Transverse colon (tissue), 4 donors: Measurements from ENCODE around the gene PPP4R4. TPM values are rescaled to one million over a fixed set of nuclear protein-coding genes. Genes with fewer than 3 reads are reported as not detected.

Source experiments
- DNase-seq: peaks from one replicate; pipeline ENCODE4 v3.0.0-alpha.2; 2019
- H3K27ac ChIP-seq, 4 donors: fragments of 200-600 bp; sonication (generic); 2 replicates each; pipeline ENCODE4 v1.5.1; 2016 to 2018; ENCODE audit warnings: inconsistent platforms in 4 of 4
- H3K27me3 ChIP-seq: fragments of 200-600 bp; sonication (generic); 2 replicates; pipeline ENCODE4 v1.5.1; 2017; ENCODE audit warnings: inconsistent platforms
- H3K36me3 ChIP-seq, 4 donors: fragments of 200-600 bp; sonication (generic); 2 replicates each; pipeline ENCODE4 v1.5.1; 2017 to 2019; ENCODE audit warnings: inconsistent platforms in 4 of 4
- H3K4me1 ChIP-seq, 4 donors: fragments of 200-600 bp; sonication (generic); 2 replicates each; pipeline ENCODE4 v1.5.1; 2017 to 2020; ENCODE audit warnings: inconsistent platforms in 4 of 4
- H3K4me3 ChIP-seq, 4 donors: fragments of 200-600 bp; sonication (generic); 1 replicate in 1 of 4; 2 replicates in 3 of 4; pipeline versions ENCODE4 v1.5.1 to v1.6.1; 2017 to 2019; ENCODE audit warnings: inconsistent platforms in 4 of 4
- H3K9me3 ChIP-seq, 2 donors: fragments of 200-600 bp; sonication (generic); 2 replicates each; pipeline ENCODE4 v1.5.1; 2017 to 2019; ENCODE audit warnings: inconsistent platforms in 2 of 2
- CTCF ChIP-seq, 5 experiments: fragments of 200-600 bp in 3 of 5; fragments of 450-650 bp in 2 of 5; sonication (generic) in 3 of 5; IDR thresholded peaks; 1 replicate in 2 of 5; 2 replicates in 3 of 5; pipeline ENCODE4 v1.5.1; 2016 to 2017; ENCODE audit warnings: antibody characterized with exemption in 5 of 5, inconsistent platforms in 3 of 5, mild to moderate bottlenecking in 2 of 5, moderate library complexity in 1 of 5
- EP300 ChIP-seq: sonication (generic); formaldehyde crosslinking; IDR thresholded peaks from one replicate; pipeline ENCODE4 v1.6.1; 2017; ENCODE audit warnings: antibody characterized with exemption, low read depth
- POLR2A ChIP-seq: fragments of 450-650 bp; IDR thresholded peaks from one replicate; pipeline ENCODE4 v1.6.1; 2016; ENCODE audit warnings: antibody characterized with exemption, mild to moderate bottlenecking, moderate library complexity
- POLR2AphosphoS5 ChIP-seq, 3 donors: sonication (generic); formaldehyde crosslinking; IDR thresholded peaks; one replicate each; pipeline ENCODE4 v1.6.1; 2016; ENCODE audit warnings: antibody characterized with exemption in 3 of 3
- WGBS, 2 donors: methylation state at CpG; one replicate each; pipeline ENCODE4 v1.1.5; 2018; ENCODE audit warnings: low coverage in 1 of 2; 5-methylcytosine and 5-hydroxymethylcytosine counted together
- in situ Hi-C, 4 donors: fragments of 200-750 bp; cut with MboI; loops; one replicate each; pipeline versions ENCODE4 v1.15.0 to v1.15.1; 2017; ENCODE audit warnings: low sequenced_read_pairs in 3 of 4, low pct_ligation_motif_present in 1 of 4, low pct_unique_long_range_greater_than_20kb in 1 of 4
- intact Hi-C: fragments of 100-400 bp; cut with DNase I; formaldehyde crosslinking; loops from one replicate; pipeline ENCODE4 v1.15.1; 2023; ENCODE audit warnings: low total_unique reads
- total RNA-seq, 4 donors: library from RNA; depleted of rRNA; stranded (reverse); fragments of >200 nt; gene quantifications; one replicate each; pipeline ENCODE4 v1.1.0, GENCODE V29; 2016

PPP4R4 gene
- total RNA-seq, 4 donors from 2014 or later, result not detected

- no peaks in the 10 kb centered on the region for H3K9me3 ChIP-seq
- intact Hi-C loops (no loop called here), in situ Hi-C loops (no loop called here)
- no peak overlapping the region for H3K27ac ChIP-seq
- TF ChIP-seq POLR2AphosphoS5 (IDR thresholded peaks at IDR 0.05) (no peak), EP300 (no peak), CTCF (IDR thresholded peaks at IDR 0.05) (no peak), POLR2A (no peak)
- H3K27me3 ChIP-seq, result no peaks in the 10 kb centered on the region
- H3K4me1 ChIP-seq, result no peaks in the 10 kb centered on the region
- no peaks in the 10 kb centered on the region for H3K36me3 ChIP-seq
- H3K4me3 ChIP-seq, result no peak overlapping the region
- no peak for DNase-seq
- WGBS, 2 donors, result 37 to 51% methylated on average over 4 of the region's 4 CpGs
Observed at GRCh38 chr14:94227029-94227428, 52.9 kb downstream of the PPP4R4 start.

GRCh38 chr14:94237046-94237445 is 62.9 kb downstream of the PPP4R4 start:
- Histone ChIP-seq H3K27ac (no peak overlapping the region), H3K36me3 (no peaks in the 10 kb centered on the region), H3K27me3 (no peaks in the 10 kb centered on the region), H3K4me3 (no peak overlapping the region), H3K9me3 (no peaks in the 10 kb centered on the region), H3K4me1 (no peaks in the 10 kb centered on the region)
- in situ Hi-C loops, result no loop called here
- TF ChIP-seq EP300 (no peak), POLR2A (no peak), POLR2AphosphoS5 (IDR thresholded peaks at IDR 0.05) (no peak), CTCF (IDR thresholded peaks at IDR 0.05) (no peak)
- intact Hi-C loops, result no loop called here
- no peak for DNase-seq

GRCh38 chr14:94237983-94238382 is 63.9 kb downstream of the PPP4R4 start:
- intact Hi-C loops, result no loop called here
- H3K4me1 ChIP-seq, result no peaks in the 10 kb centered on the region
- 76% methylated on average over 4 of the region's 4 CpGs; no CpG with 5 or more reads in 1 of the 2 donors for WGBS, 2 donors
- TF ChIP-seq POLR2AphosphoS5 (IDR thresholded peaks at IDR 0.05) (no peak), EP300 (no peak), POLR2A (no peak), CTCF (IDR thresholded peaks at IDR 0.05) (no peak)
- no peak overlapping the region for H3K4me3 ChIP-seq
- in situ Hi-C loops, result no loop called here
- DNase-seq, result no peak
- no peaks in the 10 kb centered on the region for H3K36me3 ChIP-seq
- no peak overlapping the region for H3K27ac ChIP-seq
- no peaks in the 10 kb centered on the region for H3K27me3 ChIP-seq
- H3K9me3 ChIP-seq, result no peaks in the 10 kb centered on the region

- H3K27me3 ChIP-seq, result peaks cover 4% of the 10 kb centered on the region
- TF ChIP-seq POLR2AphosphoS5 (IDR thresholded peaks at IDR 0.05) (no peak), CTCF (IDR thresholded peaks at IDR 0.05) (no peak), EP300 (no peak), POLR2A (no peak)
- intact Hi-C loops (no loop called here), in situ Hi-C loops (no loop called here)
- H3K9me3 ChIP-seq, result no peaks in the 10 kb centered on the region
- WGBS, 2 donors, result 84 to 100% methylated on average over 1 to 2 of the region's 2 CpGs
- no peak for DNase-seq
- H3K36me3 ChIP-seq, result no peaks in the 10 kb centered on the region
- no peaks in the 10 kb centered on the region for H3K4me1 ChIP-seq
- H3K4me3 ChIP-seq, result no peak overlapping the region
- H3K27ac ChIP-seq, result no peak overlapping the region
Observed at GRCh38 chr14:94239406-94239805, 65.3 kb downstream of the PPP4R4 start.
